WI38 (cell line): ENCODE results near the gene SLBP.

Source experiments
- H3K4me3 ChIP-seq: 2 replicates; pipeline ENCODE4 v1.5.1; 2011; ENCODE audit warnings: low read depth, mild to moderate bottlenecking, control low read depth, low read length
- CTCF ChIP-seq: IDR thresholded peaks from 2 replicates; pipeline ENCODE4 v1.5.1; 2012; ENCODE audit warnings: low read depth, mild to moderate bottlenecking, control low read depth, low read length

The SLBP gene

GRCh38 chr4:1656132-1656531, 56.0 kb downstream of the SLBP start:
- no peak overlapping the region for H3K4me3 ChIP-seq
- TF ChIP-seq CTCF: no peak

GRCh38 chr4:1655676-1656075, 56.4 kb downstream of the SLBP start:
- TF ChIP-seq CTCF: no peak
- H3K4me3 ChIP-seq: no peak overlapping the region

- no peak overlapping the region for H3K4me3 ChIP-seq
- TF ChIP-seq CTCF: no peak
These were observed 57.0 kb downstream of the SLBP start for GRCh38 chr4:1655081-1655480.

GRCh38 chr4:1654216-1654955, 57.7 kb downstream of the SLBP start:
- TF ChIP-seq CTCF: no peak
- H3K4me3 ChIP-seq: no peak overlapping the region

- TF ChIP-seq CTCF: no peak
- no peak overlapping the region for H3K4me3 ChIP-seq
These were observed 58.3 kb downstream of the SLBP start for GRCh38 chr4:1653776-1654175.

GRCh38 chr4:1652088-1652487, 60.0 kb downstream of the SLBP start:
- no peak overlapping the region for H3K4me3 ChIP-seq
- TF ChIP-seq CTCF: no peak

GRCh38 chr4:1651609-1652008, 60.5 kb downstream of the SLBP start:
- TF ChIP-seq CTCF: no peak

More at GRCh38 chr4:1651609-1652008, 60.5 kb downstream of the SLBP start:
- no peak overlapping the region for H3K4me3 ChIP-seq
